Activated T-cell treated with anti-CD3 and anti-CD28 coated beads, Interleukin-2, amount 50 U/mL, for 4 hours (primary cell): ENCODE data around the gene CLDN5. TPM values are rescaled to one million over a fixed set of nuclear protein-coding genes. Genes with fewer than 3 reads are reported as not detected.
"Not testable (repeated sequence)": the region's sequence is repeated elsewhere in the genome, so short reads cannot be mapped to it uniquely, and the experiment has no call there.

Experiments used
- ATAC-seq, 2 donors: fragments of 200-7000 bp; cut with Tn5 transposase; one replicate each; pipeline ENCODE4 v1.10.0; 2021
- DNase-seq: peaks from one replicate; pipeline ENCODE4 v3.0.0-alpha.2; 2020
- H3K27me3 Mint-ChIP-seq: one replicate; pipeline ENCODE4 v1.8.0; 2021; ENCODE audit warnings: low read depth, mixed read lengths
- H3K36me3 Mint-ChIP-seq: one replicate; pipeline ENCODE4 v1.8.0; 2022; ENCODE audit warnings: mixed read lengths; ENCODE audit not compliant: insufficient read depth
- H3K4me1 Mint-ChIP-seq: one replicate; pipeline ENCODE4 v1.8.0; 2021; ENCODE audit warnings: low read depth, mixed read lengths
- H3K4me3 Mint-ChIP-seq: one replicate; pipeline ENCODE4 v1.8.0; 2021; ENCODE audit warnings: mild to moderate bottlenecking, moderate library complexity, mixed read lengths
- H3K9me3 Mint-ChIP-seq: one replicate; pipeline ENCODE4 v1.8.0; 2021; ENCODE audit warnings: mixed read lengths
- total RNA-seq, 3 donors: library from RNA; stranded (reverse); gene quantifications; one replicate each; pipeline ENCODE4 v1.2.1, GENCODE V29; 2021

Gene CLDN5
- total RNA-seq, 3 donors from 2014 or later, result 0.24 to 0.38 (median 0.28) TPM

- Mint-ChIP-seq H3K9me3 (no peaks in the 10 kb centered on the region), H3K36me3 (no peaks in the 10 kb centered on the region), H3K4me1 (no peaks in the 10 kb centered on the region), H3K4me3 (no peak overlapping the region), H3K27me3 (peaks cover 6% of the 10 kb centered on the region)
- ATAC-seq, result no peak
- no peak for DNase-seq
Observed at GRCh38 chr22:19556963-19557545, 32.8 kb upstream of the CLDN5 start.

- no peak for ATAC-seq
- Mint-ChIP-seq H3K4me3 (no peak overlapping the region), H3K9me3 (no peaks in the 10 kb centered on the region), H3K4me1 (no peaks in the 10 kb centered on the region), H3K36me3 (no peaks in the 10 kb centered on the region), H3K27me3 (peaks cover 6% of the 10 kb centered on the region)
- DNase-seq, result no peak
Observed at GRCh38 chr22:19555651-19556050, 31.4 kb upstream of the CLDN5 start.

DNA sequence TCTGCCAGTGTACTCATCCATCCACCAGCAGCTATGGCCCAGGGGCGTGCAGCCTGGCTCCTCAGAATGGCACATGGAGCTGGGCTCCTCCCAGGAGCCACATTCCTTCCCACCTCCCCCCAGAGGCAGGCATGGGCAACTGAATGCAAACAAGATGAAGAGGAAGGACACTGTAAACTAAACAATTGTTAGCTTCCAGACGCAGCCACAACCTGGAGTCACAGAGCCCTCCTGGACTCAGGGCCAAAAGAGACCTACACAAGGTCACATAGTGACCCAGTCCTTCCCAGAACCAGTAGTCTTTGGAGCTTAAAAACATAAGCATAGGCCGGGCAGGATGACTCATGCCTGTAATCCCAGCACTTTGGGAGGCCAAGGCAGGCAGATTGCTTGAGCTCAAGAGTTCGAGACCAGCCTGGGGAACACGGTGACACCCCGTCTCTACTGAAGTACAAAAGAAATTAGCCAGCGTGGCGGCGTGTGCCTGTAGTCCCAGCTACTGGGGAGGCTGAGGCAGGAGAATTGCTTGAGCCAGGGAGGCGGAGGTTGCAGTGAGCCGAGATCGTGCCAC, 30.7 kb upstream of the CLDN5 start:
- no peaks in the 10 kb centered on the region for H3K36me3 Mint-ChIP-seq
- no peak overlapping the region for H3K4me3 Mint-ChIP-seq
- DNase-seq, result no peak
- no peaks in the 10 kb centered on the region for H3K9me3 Mint-ChIP-seq
- H3K4me1 Mint-ChIP-seq, result no peaks in the 10 kb centered on the region
- ATAC-seq, result no peak
- H3K27me3 Mint-ChIP-seq, result peaks cover 6% of the 10 kb centered on the region

DNA sequence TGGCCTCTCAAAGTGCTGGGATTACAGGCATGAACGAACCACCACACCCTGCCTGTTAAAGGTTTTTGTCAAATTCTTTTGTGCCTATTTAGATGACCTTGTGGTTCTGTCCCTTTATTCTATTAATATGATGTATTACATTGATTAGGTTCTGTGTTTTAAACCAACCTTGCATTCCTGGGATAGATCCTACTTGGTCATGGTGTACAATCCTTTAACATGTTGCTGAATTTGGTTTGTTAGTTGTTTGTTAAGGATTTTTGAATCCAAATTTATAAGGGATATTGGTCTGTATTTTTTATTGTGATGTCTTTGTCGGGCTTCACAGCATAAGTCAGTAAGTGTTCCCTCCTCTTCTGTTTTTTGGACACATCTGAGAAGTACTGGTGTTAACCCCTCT, 29.0 kb upstream of the CLDN5 start:
- no peaks in the 10 kb centered on the region for H3K9me3 Mint-ChIP-seq
- no peak overlapping the region for H3K4me3 Mint-ChIP-seq
- H3K27me3 Mint-ChIP-seq, result peaks cover 6% of the 10 kb centered on the region
- ATAC-seq, result no peak
- DNase-seq, result no peak
- no peaks in the 10 kb centered on the region for H3K4me1 Mint-ChIP-seq
- no peaks in the 10 kb centered on the region for H3K36me3 Mint-ChIP-seq

- H3K4me1 Mint-ChIP-seq, result no peaks in the 10 kb centered on the region
- no peak overlapping the region for H3K4me3 Mint-ChIP-seq
- no peak for DNase-seq
Observed at GRCh38 chr22:19550382-19550781, 26.2 kb upstream of the CLDN5 start.

GRCh38 chr22:19549428-19549827, 25.2 kb upstream of the CLDN5 start:
- Mint-ChIP-seq H3K4me3 (no peak overlapping the region), H3K4me1 (no peaks in the 10 kb centered on the region), H3K27me3 (peaks cover 5% of the 10 kb centered on the region), H3K9me3 (no peaks in the 10 kb centered on the region), H3K36me3 (no peaks in the 10 kb centered on the region)
- no peak for DNase-seq
- no peak for ATAC-seq

More at GRCh38 chr22:19550382-19550781, 26.2 kb upstream of the CLDN5 start:
- ATAC-seq, result no peak
- no peaks in the 10 kb centered on the region for H3K36me3 Mint-ChIP-seq
- no peaks in the 10 kb centered on the region for H3K9me3 Mint-ChIP-seq
- peaks cover 6% of the 10 kb centered on the region for H3K27me3 Mint-ChIP-seq

DNA sequence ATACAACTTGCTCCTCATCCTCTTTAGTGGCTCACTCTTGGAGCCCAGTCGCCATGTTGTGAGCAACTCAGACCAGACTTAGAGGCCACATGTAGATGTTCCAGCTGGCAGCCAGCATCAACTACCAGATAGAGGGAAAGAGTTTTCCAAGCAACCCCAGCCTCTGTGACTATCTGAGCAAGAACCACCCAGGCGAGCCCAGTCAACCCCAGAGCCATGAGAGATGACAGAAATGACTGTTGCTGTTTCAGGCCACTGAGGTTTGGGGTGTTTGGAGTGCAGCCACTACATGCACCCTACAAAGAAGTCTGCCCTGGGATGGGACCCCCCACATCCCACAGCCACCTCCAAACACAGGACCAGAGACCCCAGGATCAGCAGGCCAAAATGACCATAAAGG, 24.8 kb upstream of the CLDN5 start:
- H3K27me3 Mint-ChIP-seq, result peaks cover under 1% of the 10 kb centered on the region
- no peak for DNase-seq
- ATAC-seq, result no peak
- no peaks in the 10 kb centered on the region for H3K36me3 Mint-ChIP-seq
- no peak overlapping the region for H3K4me3 Mint-ChIP-seq
- no peaks in the 10 kb centered on the region for H3K4me1 Mint-ChIP-seq
- H3K9me3 Mint-ChIP-seq, result no peaks in the 10 kb centered on the region

- ATAC-seq, H3K36me3 Mint-ChIP-seq, H3K27me3 Mint-ChIP-seq, H3K4me1 Mint-ChIP-seq, H3K4me3 Mint-ChIP-seq, H3K9me3 Mint-ChIP-seq, DNase-seq: not testable (repeated sequence)
Observed at GRCh38 chr22:19548427-19548826, 24.2 kb upstream of the CLDN5 start.

GRCh38 chr22:19547620-19548019, 23.4 kb upstream of the CLDN5 start:
- Mint-ChIP-seq H3K36me3 (no peaks in the 10 kb centered on the region), H3K9me3 (no peaks in the 10 kb centered on the region), H3K27me3 (no peaks in the 10 kb centered on the region), H3K4me1 (no peaks in the 10 kb centered on the region), H3K4me3 (no peak overlapping the region)
- DNase-seq, result no peak
- no peak for ATAC-seq

DNA sequence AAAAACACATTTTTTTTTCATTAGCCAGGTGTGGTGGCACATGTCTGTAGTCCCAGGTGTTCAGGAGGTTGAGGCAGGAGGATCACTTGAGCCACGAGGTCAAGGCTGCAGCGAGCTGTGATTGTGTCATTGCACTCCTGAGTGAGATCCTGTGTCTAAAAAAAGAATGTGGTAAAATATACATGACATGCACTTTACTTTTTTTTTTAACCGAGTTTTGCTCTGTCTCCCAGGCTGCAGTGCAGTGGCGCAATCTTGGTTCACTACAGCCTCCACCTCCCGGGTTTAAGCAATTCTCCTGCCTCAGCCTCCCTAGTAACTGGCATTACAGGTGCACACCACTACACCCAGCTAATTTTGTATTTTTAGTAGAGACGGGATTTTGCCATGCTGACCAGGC, 22.5 kb upstream of the CLDN5 start:
- Mint-ChIP-seq H3K36me3 (no peaks in the 10 kb centered on the region), H3K27me3 (no peaks in the 10 kb centered on the region), H3K4me1 (no peaks in the 10 kb centered on the region), H3K9me3 (no peaks in the 10 kb centered on the region), H3K4me3 (no peak overlapping the region)
- ATAC-seq (no peak), DNase-seq (no peak)

DNA sequence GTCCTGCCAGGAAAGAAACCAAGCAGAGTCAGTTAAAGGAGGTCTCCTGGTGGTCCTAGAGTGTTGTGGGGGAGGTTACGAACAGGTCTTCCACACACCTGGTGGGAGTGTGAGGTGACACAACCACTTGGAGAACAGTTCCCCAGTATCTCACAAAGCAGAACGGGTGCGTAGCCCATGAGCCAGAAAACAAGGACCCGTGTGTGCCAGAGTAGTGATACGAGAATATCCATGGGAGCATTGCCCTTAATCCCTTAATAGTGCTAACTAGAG, 21.7 kb upstream of the CLDN5 start:
- Mint-ChIP-seq H3K4me1 (no peaks in the 10 kb centered on the region), H3K4me3 (no peak overlapping the region), H3K9me3 (no peaks in the 10 kb centered on the region), H3K36me3 (no peaks in the 10 kb centered on the region), H3K27me3 (no peaks in the 10 kb centered on the region)
- ATAC-seq, result no peak
- no peak for DNase-seq

DNA sequence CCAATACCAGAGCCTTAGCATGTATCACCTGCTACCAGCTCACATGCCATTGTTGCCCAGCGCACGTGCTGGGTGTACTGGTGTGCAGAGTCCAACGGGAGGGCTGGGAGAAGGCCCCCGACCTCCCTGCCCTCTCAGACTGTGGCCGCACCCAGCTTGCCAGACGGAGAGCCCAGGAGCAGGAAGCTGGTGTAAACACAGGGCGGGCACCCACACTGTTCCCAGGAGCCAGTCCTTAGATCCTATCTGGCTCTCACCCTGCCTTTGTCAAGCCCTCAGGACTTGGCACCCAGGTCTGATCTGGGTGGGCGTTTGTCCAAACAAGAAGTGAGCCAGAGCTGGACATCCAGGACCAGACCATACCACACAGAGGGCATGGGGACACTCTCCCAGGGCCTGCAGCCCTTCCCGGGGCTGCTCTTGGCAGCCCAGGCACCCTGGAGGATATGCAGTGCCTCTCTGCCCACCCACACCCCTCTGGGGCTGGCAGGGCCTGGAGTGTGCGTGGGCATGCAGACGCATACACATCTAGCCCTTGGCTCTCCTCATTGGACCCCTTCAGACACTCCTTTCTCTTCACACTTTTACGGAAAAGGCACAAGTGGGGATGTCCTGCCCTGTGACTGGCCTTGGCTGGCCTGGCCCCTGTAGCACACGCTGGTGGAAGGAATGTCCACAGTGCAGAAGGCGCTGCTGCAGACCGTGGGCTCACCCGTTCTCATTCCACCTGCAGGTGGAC, 19.9 kb upstream of the CLDN5 start:
- H3K36me3 Mint-ChIP-seq, result no peaks in the 10 kb centered on the region
- no peaks in the 10 kb centered on the region for H3K27me3 Mint-ChIP-seq
- no peak overlapping the region for H3K4me3 Mint-ChIP-seq
- ATAC-seq (no peak), DNase-seq (no peak)
- H3K9me3 Mint-ChIP-seq, result no peaks in the 10 kb centered on the region
- no peaks in the 10 kb centered on the region for H3K4me1 Mint-ChIP-seq

- DNase-seq (no peak), ATAC-seq (no peak)
- H3K36me3 Mint-ChIP-seq, result no peaks in the 10 kb centered on the region
- no peaks in the 10 kb centered on the region for H3K9me3 Mint-ChIP-seq
- H3K4me1 Mint-ChIP-seq, result no peaks in the 10 kb centered on the region
- H3K4me3 Mint-ChIP-seq, result no peak overlapping the region
- H3K27me3 Mint-ChIP-seq, result no peaks in the 10 kb centered on the region
Observed at GRCh38 chr22:19540394-19540793, 16.2 kb upstream of the CLDN5 start.

DNA sequence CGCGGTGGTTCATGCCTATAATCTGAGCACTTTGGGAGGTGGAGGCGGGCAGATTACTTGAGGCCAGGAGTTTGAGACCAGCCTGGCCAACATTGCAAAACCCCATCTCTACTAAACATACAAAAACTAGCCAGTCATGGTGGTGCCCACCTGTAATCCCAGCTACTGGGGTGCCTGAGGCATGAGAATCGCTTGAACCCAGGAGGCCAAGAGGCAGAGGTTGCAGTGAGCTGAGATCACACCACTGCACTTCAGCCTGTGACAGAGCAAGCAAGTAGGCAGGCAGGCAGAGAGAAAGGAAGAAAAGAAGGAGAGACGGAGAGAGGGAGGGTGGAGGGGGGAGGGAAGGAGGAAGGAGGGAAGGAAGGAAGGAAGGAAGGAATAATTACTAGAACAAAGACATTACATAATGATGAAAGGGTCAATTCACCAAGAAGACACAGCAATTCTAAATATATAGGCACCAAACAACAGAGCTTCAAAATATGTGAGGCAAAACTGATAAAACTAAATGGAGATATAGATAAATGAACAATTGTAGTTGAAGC, 13.8 kb upstream of the CLDN5 start:
- Mint-ChIP-seq H3K4me3 (no peak overlapping the region), H3K4me1 (no peaks in the 10 kb centered on the region), H3K36me3 (no peaks in the 10 kb centered on the region), H3K9me3 (no peaks in the 10 kb centered on the region), H3K27me3 (no peaks in the 10 kb centered on the region)
- DNase-seq (no peak), ATAC-seq (no peak)

- Mint-ChIP-seq H3K27me3 (no peaks in the 10 kb centered on the region), H3K9me3 (no peaks in the 10 kb centered on the region), H3K36me3 (no peaks in the 10 kb centered on the region), H3K4me3 (no peak overlapping the region), H3K4me1 (no peaks in the 10 kb centered on the region)
- ATAC-seq (no peak), DNase-seq (no peak)
Observed at GRCh38 chr22:19536564-19536963, 12.4 kb upstream of the CLDN5 start.
